ENCODE results near the gene ARSJ. TPM values are rescaled to one million over a fixed set of nuclear protein-coding genes. Genes with fewer than 3 reads are reported as not detected.

ARSJ gene
- total and polyA plus RNA-seq, 10 donors: 0.07 to 1.6 (median 0.52) TPM

GRCh38 chr4:114025176-114025777, 45.8 kb upstream of the ARSJ start:
- intact Hi-C loops (cut with DNase I; ENCODE audit: low total_unique reads): no loop called here

GRCh38 chr4:114021451-114021850, 42.0 kb upstream of the ARSJ start:
- DNase-seq: no peak
- H3K27me3 ChIP-seq (replicated peaks in 1 of 7): no peaks in the 10 kb centered on the region
- intact Hi-C loops (cut with DNase I; ENCODE audit: low total_unique reads): no loop called here
- no peaks in the 10 kb centered on the region for H3K36me3 ChIP-seq
- H3K9me3 ChIP-seq: no peaks in the 10 kb centered on the region
- no peak overlapping the region for H3K4me3 ChIP-seq
- no peak overlapping the region for H3K27ac ChIP-seq
- 77 to 88% (median 80%) methylated on average over 3 of the region's 3 CpGs for WGBS, 5 donors
- TF ChIP-seq POLR2AphosphoS5 (IDR thresholded peaks at IDR 0.05): no peak
- no peak for TF ChIP-seq CTCF (IDR thresholded peaks at IDR 0.05 in 8 of 11, conservative IDR thresholded peaks at IDR 0.05 in 3 of 11)
- H3K4me1 ChIP-seq: no peaks in the 10 kb centered on the region

More at GRCh38 chr4:114025176-114025777, 45.8 kb upstream of the ARSJ start:
- TF ChIP-seq POLR2AphosphoS5 (IDR thresholded peaks at IDR 0.05): no peak
- no peak for TF ChIP-seq POLR2A (IDR thresholded peaks at IDR 0.05)
- TF ChIP-seq CTCF (IDR thresholded peaks at IDR 0.05 in 8 of 11, conservative IDR thresholded peaks at IDR 0.05 in 3 of 11): no peak
- H3K4me1 ChIP-seq: no peaks in the 10 kb centered on the region
- no peak overlapping the region for H3K27ac ChIP-seq
- no peaks in the 10 kb centered on the region for H3K36me3 ChIP-seq
- no peak overlapping the region for H3K4me3 ChIP-seq
- H3K27me3 ChIP-seq (replicated peaks in 1 of 7): no peaks in the 10 kb centered on the region
- WGBS, 5 donors: 58 to 74% (median 68%) methylated on average over 5 of the region's 5 CpGs
- no peaks in the 10 kb centered on the region for H3K9me3 ChIP-seq
- DNase-seq: no peak

- Histone ChIP-seq H3K27ac (no peak overlapping the region), H3K4me3 (no peak overlapping the region), H3K27me3 (replicated peaks in 1 of 7) (no peaks in the 10 kb centered on the region), H3K36me3 (no peaks in the 10 kb centered on the region), H3K9me3 (no peaks in the 10 kb centered on the region), H3K4me1 (no peaks in the 10 kb centered on the region)
- intact Hi-C loops (cut with DNase I; ENCODE audit: low total_unique reads): no loop called here
- 88 to 92% (median 89%) methylated on average over 1 of the region's 1 CpG for WGBS, 5 donors
- TF ChIP-seq POLR2AphosphoS5 (IDR thresholded peaks at IDR 0.05) (no peak), POLR2A (IDR thresholded peaks at IDR 0.05) (no peak), CTCF (IDR thresholded peaks at IDR 0.05 in 8 of 11, conservative IDR thresholded peaks at IDR 0.05 in 3 of 11) (no peak)
- DNase-seq: no peak
Observed at GRCh38 chr4:114019969-114020358, 40.5 kb upstream of the ARSJ start.

GRCh38 chr4:114019276-114019968, 40.0 kb upstream of the ARSJ start:
- H3K4me3 ChIP-seq: no peak overlapping the region
- no peak overlapping the region for H3K27ac ChIP-seq
- TF ChIP-seq CTCF (IDR thresholded peaks at IDR 0.05 in 8 of 11, conservative IDR thresholded peaks at IDR 0.05 in 3 of 11): no peak
- TF ChIP-seq POLR2AphosphoS5 (IDR thresholded peaks at IDR 0.05): no peak
- TF ChIP-seq POLR2A (IDR thresholded peaks at IDR 0.05): no peak
- H3K9me3 ChIP-seq: no peaks in the 10 kb centered on the region
- intact Hi-C loops (cut with DNase I; ENCODE audit: low total_unique reads): no loop called here
- DNase-seq: no peak
- 45 to 74% (median 48%) methylated on average over 2 of the region's 2 CpGs for WGBS, 5 donors
- H3K36me3 ChIP-seq: no peaks in the 10 kb centered on the region
- no peaks in the 10 kb centered on the region for H3K4me1 ChIP-seq
- H3K27me3 ChIP-seq (replicated peaks in 1 of 7): no peaks in the 10 kb centered on the region

Measured in spleen (tissue), 11 donors.